ENCODE results near the gene PCNX2. TPM values are rescaled to one million over a fixed set of nuclear protein-coding genes. Genes with fewer than 3 reads are reported as not detected.

Gene PCNX2
- total RNA-seq, 1 experiment from 2014 or later = 50.8 TPM

DNA sequence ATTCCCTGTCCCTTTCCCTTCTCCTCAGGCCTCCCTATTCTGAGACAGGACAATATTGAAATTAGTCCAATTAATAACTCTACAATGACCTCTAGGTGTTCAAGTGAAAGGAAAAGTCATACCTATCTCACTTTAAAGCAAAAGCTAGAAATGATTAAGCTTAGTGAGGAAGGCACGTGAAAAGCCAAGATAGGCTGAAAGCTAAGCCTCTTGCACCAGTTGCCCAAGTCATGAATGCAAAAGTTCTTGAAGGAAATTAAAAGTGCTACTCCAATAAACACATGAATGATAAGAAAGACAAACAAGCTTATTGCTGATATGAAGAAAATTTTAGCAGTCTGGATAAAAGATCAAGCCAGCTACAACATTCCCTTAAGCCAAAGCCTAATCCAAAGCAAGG, 28.2 kb upstream of the PCNX2 start:
- H3K9me3 Mint-ChIP-seq = peaks cover 4% of the 10 kb centered on the region
- H3K27ac Mint-ChIP-seq = no peak overlapping the region
- DNase-seq (ENCODE audit: low spot score) (no peak), ATAC-seq (no peak)
- no peak overlapping the region for H3K4me3 Mint-ChIP-seq
- TF ChIP-seq ZNF423 (CRISPR knock-in tag; IDR thresholded peaks at IDR 0.05) (no peak), TEAD1 (CRISPR knock-in tag; IDR thresholded peaks at IDR 0.05) (no peak), SMAD3 (CRISPR knock-in tag; IDR thresholded peaks at IDR 0.05; ENCODE audit: borderline replicate concordance) (no peak)
- CTCF ChIA-PET = no interaction called here
- POLR2A ChIA-PET = no interaction called here
- H3K4me1 Mint-ChIP-seq = peaks cover 3% of the 10 kb centered on the region
- H3K27me3 Mint-ChIP-seq (ENCODE audit: low read depth) = peaks cover 16% of the 10 kb centered on the region
- 0 out of 2 replicates have a peak, but pooled peaks cover 3% of the 10 kb centered on the region for H3K36me3 Mint-ChIP-seq

DNA sequence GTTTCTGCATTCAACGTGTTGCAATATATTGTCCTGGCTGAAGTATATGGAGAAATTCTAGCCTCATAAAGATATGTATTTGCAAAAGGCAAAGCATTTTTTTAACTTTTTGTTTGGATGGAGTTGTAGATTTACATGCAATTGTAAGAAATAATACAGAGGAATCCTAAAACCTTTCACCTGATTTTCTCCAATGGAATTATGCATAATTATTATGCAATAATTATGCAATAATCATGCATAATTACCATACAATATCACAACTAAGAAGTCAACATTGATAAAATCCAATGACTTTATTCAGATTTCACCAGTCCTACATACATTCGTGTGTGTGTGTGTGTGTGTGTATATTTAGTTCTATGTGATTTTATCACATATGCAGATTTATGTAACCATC, 24.5 kb upstream of the PCNX2 start:
- Mint-ChIP-seq H3K36me3 (0 out of 2 replicates have a peak, but pooled peaks cover 1% of the 10 kb centered on the region), H3K4me1 (no peaks in the 10 kb centered on the region), H3K27ac (no peak overlapping the region), H3K9me3 (peaks cover 2% of the 10 kb centered on the region), H3K4me3 (no peak overlapping the region), H3K27me3 (ENCODE audit: low read depth) (peaks cover 2% of the 10 kb centered on the region)
- no peak for ATAC-seq
- TF ChIP-seq, protein P1, sequence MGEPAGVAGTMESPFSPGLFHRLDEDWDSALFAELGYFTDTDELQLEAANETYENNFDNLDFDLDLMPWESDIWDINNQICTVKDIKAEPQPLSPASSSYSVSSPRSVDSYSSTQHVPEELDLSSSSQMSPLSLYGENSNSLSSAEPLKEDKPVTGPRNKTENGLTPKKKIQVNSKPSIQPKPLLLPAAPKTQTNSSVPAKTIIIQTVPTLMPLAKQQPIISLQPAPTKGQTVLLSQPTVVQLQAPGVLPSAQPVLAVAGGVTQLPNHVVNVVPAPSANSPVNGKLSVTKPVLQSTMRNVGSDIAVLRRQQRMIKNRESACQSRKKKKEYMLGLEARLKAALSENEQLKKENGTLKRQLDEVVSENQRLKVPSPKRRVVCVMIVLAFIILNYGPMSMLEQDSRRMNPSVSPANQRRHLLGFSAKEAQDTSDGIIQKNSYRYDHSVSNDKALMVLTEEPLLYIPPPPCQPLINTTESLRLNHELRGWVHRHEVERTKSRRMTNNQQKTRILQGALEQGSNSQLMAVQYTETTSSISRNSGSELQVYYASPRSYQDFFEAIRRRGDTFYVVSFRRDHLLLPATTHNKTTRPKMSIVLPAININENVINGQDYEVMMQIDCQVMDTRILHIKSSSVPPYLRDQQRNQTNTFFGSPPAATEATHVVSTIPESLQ (CRISPR knock-in tag; IDR thresholded peaks at IDR 0.05) = no peak
- ChIA-PET POLR2A (interaction anchor here (0.7 kb wide), 1 partner anchor 21 kb away, joined by 4 read pairs; no protein-coding TSS in a partner anchor), CTCF (interaction anchor here (1.1 kb wide), 1 partner anchor 12 kb away, joined by 4 read pairs; no protein-coding TSS in a partner anchor)
- DNase-seq (ENCODE audit: low spot score) = no peak

DNA sequence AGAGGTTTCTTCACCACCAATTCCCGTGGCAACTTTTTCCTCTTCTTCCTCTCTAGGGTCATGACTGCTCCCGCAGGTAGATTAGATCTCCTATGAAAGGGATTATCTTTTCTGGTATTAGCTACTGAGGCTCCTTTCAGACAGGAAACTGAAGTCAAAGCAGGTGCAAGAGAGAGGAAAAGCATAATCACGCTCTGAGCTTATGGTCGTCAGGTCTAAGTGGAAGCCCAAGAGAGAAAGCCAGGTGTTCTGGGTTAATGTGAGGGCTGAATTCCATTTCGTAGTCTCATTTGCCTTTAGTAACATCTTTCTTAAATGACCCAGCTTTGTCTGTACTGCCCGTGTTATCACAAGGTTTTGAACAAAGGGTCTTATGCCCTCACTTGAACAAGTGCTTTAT, 23.7 kb upstream of the PCNX2 start:
- Mint-ChIP-seq H3K36me3 (no peaks in the 10 kb centered on the region), H3K4me3 (no peak overlapping the region), H3K9me3 (no peaks in the 10 kb centered on the region), H3K27ac (no peak overlapping the region), H3K4me1 (0 out of 2 replicates have a peak, but pooled peaks cover 3% of the 10 kb centered on the region), H3K27me3 (ENCODE audit: low read depth) (no peaks in the 10 kb centered on the region; the same call in 1 of the 2 replicates)
- ATAC-seq (no peak), DNase-seq (ENCODE audit: low spot score) (no peak)
- TF ChIP-seq, protein P2, sequence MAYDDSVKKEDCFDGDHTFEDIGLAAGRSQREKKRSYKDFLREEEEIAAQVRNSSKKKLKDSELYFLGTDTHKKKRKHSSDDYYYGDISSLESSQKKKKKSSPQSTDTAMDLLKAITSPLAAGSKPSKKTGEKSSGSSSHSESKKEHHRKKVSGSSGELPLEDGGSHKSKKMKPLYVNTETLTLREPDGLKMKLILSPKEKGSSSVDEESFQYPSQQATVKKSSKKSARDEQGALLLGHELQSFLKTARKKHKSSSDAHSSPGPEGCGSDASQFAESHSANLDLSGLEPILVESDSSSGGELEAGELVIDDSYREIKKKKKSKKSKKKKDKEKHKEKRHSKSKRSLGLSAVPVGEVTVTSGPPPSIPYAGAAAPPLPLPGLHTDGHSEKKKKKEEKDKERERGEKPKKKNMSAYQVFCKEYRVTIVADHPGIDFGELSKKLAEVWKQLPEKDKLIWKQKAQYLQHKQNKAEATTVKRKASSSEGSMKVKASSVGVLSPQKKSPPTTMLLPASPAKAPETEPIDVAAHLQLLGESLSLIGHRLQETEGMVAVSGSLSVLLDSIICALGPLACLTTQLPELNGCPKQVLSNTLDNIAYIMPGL (CRISPR knock-in tag; IDR thresholded peaks at IDR 0.05) = no peak
- no peak for TF ChIP-seq JUN (CRISPR knock-in tag; IDR thresholded peaks at IDR 0.05)
- TF ChIP-seq, protein P3, sequence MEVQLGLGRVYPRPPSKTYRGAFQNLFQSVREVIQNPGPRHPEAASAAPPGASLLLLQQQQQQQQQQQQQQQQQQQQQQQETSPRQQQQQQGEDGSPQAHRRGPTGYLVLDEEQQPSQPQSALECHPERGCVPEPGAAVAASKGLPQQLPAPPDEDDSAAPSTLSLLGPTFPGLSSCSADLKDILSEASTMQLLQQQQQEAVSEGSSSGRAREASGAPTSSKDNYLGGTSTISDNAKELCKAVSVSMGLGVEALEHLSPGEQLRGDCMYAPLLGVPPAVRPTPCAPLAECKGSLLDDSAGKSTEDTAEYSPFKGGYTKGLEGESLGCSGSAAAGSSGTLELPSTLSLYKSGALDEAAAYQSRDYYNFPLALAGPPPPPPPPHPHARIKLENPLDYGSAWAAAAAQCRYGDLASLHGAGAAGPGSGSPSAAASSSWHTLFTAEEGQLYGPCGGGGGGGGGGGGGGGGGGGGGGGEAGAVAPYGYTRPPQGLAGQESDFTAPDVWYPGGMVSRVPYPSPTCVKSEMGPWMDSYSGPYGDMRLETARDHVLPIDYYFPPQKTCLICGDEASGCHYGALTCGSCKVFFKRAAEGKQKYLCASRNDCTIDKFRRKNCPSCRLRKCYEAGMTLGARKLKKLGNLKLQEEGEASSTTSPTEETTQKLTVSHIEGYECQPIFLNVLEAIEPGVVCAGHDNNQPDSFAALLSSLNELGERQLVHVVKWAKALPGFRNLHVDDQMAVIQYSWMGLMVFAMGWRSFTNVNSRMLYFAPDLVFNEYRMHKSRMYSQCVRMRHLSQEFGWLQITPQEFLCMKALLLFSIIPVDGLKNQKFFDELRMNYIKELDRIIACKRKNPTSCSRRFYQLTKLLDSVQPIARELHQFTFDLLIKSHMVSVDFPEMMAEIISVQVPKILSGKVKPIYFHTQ (CRISPR knock-in tag; IDR thresholded peaks at IDR 0.05) = no peak
- TF ChIP-seq, protein P4, sequence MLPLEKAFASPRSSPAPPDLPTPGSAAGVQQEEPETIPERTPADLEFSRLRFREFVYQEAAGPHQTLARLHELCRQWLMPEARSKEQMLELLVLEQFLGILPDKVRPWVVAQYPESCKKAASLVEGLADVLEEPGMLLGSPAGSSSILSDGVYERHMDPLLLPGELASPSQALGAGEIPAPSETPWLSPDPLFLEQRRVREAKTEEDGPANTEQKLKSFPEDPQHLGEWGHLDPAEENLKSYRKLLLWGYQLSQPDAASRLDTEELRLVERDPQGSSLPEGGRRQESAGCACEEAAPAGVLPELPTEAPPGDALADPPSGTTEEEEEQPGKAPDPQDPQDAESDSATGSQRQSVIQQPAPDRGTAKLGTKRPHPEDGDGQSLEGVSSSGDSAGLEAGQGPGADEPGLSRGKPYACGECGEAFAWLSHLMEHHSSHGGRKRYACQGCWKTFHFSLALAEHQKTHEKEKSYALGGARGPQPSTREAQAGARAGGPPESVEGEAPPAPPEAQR (CRISPR knock-in tag; IDR thresholded peaks at IDR 0.05) = no peak
- ChIA-PET CTCF (interaction anchor here (0.9 kb wide), 1 partner anchor 747 kb away, joined by 3 read pairs; no protein-coding TSS in a partner anchor), POLR2A (no interaction called here)

DNA sequence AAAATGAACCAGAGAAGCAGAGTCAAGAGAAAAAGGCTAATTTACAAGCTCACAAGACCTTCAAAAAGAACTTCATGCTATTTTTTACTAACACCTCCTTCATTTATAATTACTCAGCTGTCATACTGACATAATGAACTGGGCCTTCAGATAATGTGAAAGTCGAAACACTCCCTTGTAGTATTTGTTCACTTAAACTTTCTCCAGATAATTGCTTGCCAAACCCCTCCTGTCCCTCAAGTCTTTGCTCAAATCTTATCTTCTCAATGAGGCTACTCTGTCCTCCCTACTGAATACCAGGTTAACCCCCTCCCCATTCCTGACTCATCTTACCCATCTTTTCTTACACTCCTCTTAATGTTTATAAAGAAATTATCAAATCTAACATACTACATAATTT, 20.9 kb upstream of the PCNX2 start:
- no peaks in the 10 kb centered on the region for H3K9me3 Mint-ChIP-seq
- H3K27ac Mint-ChIP-seq = no peak overlapping the region
- ChIA-PET POLR2A (no interaction called here), CTCF (interaction anchor here (0.9 to 1.0 kb wide), 2 partner anchors 9 to 125 kb away, joined by 3 read pairs; no protein-coding TSS in a partner anchor)
- TF ChIP-seq ZNF671 (CRISPR knock-in tag; IDR thresholded peaks at IDR 0.05) (no peak), ZNF416 (CRISPR knock-in tag; IDR thresholded peaks at IDR 0.05) (no peak), ZNF138 (CRISPR knock-in tag; conservative IDR thresholded peaks at IDR 0.05) (no peak), OVOL2 (CRISPR knock-in tag; IDR thresholded peaks at IDR 0.05; ENCODE audit: borderline replicate concordance) (no peak)
- TF ChIP-seq, protein P3 (CRISPR knock-in tag; IDR thresholded peaks at IDR 0.05) = no peak
- TF ChIP-seq, protein P5, sequence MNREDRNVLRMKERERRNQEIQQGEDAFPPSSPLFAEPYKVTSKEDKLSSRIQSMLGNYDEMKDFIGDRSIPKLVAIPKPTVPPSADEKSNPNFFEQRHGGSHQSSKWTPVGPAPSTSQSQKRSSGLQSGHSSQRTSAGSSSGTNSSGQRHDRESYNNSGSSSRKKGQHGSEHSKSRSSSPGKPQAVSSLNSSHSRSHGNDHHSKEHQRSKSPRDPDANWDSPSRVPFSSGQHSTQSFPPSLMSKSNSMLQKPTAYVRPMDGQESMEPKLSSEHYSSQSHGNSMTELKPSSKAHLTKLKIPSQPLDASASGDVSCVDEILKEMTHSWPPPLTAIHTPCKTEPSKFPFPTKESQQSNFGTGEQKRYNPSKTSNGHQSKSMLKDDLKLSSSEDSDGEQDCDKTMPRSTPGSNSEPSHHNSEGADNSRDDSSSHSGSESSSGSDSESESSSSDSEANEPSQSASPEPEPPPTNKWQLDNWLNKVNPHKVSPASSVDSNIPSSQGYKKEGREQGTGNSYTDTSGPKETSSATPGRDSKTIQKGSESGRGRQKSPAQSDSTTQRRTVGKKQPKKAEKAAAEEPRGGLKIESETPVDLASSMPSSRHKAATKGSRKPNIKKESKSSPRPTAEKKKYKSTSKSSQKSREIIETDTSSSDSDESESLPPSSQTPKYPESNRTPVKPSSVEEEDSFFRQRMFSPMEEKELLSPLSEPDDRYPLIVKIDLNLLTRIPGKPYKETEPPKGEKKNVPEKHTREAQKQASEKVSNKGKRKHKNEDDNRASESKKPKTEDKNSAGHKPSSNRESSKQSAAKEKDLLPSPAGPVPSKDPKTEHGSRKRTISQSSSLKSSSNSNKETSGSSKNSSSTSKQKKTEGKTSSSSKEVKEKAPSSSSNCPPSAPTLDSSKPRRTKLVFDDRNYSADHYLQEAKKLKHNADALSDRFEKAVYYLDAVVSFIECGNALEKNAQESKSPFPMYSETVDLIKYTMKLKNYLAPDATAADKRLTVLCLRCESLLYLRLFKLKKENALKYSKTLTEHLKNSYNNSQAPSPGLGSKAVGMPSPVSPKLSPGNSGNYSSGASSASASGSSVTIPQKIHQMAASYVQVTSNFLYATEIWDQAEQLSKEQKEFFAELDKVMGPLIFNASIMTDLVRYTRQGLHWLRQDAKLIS (CRISPR knock-in tag; IDR thresholded peaks at IDR 0.05; ENCODE audit: borderline replicate concordance) = no peak
- no peak overlapping the region for H3K4me3 Mint-ChIP-seq
- no peak for ATAC-seq
- no peak for DNase-seq (ENCODE audit: low spot score)
- peaks cover 13% of the 10 kb centered on the region for H3K4me1 Mint-ChIP-seq
- no peaks in the 10 kb centered on the region for H3K36me3 Mint-ChIP-seq
- no peaks in the 10 kb centered on the region for H3K27me3 Mint-ChIP-seq (ENCODE audit: low read depth)

Data from WTC11 (cell line).